Stimulated activated effector memory CD8-positive, alpha-beta T cell treated with anti-CD3 and anti-CD28 coated beads, Interleukin-12 subunit alpha, Interleukin-12 subunit beta, amount 100 ng/mL, for 72 hours (primary cell): Measurements from ENCODE around the gene GCGR.

Experiments used
- ATAC-seq: fragments of 150-1000 bp; cut with Tn5 transposase; 2 replicates; pipeline ENCODE4 v1.10.0; 2021
- DNase-seq, 2 donors: peaks; one replicate each; pipeline ENCODE4 v3.0.0; 2021 to 2022; ENCODE audit warnings: low spot score in 2 of 2
- H3K27ac Mint-ChIP-seq: one replicate; pipeline ENCODE4 v1.8.0; 2022; ENCODE audit warnings: mild to moderate bottlenecking, mixed read lengths
- H3K36me3 Mint-ChIP-seq: one replicate; pipeline ENCODE4 v1.8.0; 2022; ENCODE audit warnings: mild to moderate bottlenecking, mixed read lengths
- H3K4me1 Mint-ChIP-seq: one replicate; pipeline ENCODE4 v1.8.0; 2022; ENCODE audit warnings: mixed read lengths
- H3K4me3 Mint-ChIP-seq: one replicate; pipeline ENCODE4 v1.8.0; 2022; ENCODE audit warnings: mild to moderate bottlenecking, mixed read lengths
- H3K9me3 Mint-ChIP-seq: one replicate; pipeline ENCODE4 v1.8.0; 2022; ENCODE audit warnings: mixed read lengths

Gene GCGR

DNA sequence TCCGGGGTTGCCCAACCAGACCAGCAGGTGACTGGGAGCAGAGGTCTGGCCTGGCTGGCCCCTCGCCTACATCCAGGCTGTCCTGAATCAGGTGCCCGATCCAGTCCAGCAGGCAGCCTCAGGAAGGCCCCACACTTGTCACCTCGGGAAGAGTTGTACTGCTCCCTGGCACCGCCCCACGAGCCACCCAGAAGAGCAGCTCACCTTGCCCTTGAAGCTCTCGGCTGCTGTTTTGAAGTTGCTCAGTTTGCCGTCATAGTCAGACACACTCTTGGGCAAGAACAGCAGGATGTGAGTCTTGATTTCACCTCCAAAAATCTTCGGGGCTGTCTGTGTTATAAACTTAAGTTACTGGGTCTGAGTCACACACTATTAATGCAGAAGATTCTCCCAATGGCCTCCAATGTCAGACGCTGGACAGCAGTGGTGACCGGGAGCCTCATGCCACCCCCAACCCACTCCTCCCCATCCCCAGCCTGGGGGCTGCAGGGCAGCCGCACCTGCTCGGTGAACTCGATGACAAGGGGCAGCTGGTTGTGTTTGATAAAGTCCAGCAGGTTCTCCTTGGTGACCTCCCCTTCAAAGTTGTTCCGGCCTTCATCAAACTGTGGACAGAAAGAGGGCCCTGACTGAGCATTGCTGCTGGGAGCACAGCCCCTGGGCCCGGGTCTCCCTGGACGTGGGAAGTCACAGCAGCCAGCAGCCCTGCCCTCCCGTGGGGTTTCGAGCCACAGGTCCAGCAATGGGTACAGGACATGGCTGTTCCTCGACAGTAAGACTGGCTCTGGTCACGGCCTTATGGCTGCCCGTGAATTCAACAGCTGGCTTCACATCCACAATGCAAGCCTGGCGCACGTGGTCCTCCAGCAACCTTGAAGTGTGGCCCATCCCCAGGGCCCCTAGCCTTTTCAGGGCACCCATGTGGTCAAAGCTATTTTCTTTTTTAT, 43.1 kb downstream of the GCGR start:
- Mint-ChIP-seq H3K36me3 (peaks cover 100% of the 10 kb centered on the region), H3K27ac (peak overlapping the region; percentile 10), H3K9me3 (no peaks in the 10 kb centered on the region), H3K4me1 (no peaks in the 10 kb centered on the region), H3K4me3 (no peak overlapping the region)
- ATAC-seq (no peak), DNase-seq (no peak)

DNA sequence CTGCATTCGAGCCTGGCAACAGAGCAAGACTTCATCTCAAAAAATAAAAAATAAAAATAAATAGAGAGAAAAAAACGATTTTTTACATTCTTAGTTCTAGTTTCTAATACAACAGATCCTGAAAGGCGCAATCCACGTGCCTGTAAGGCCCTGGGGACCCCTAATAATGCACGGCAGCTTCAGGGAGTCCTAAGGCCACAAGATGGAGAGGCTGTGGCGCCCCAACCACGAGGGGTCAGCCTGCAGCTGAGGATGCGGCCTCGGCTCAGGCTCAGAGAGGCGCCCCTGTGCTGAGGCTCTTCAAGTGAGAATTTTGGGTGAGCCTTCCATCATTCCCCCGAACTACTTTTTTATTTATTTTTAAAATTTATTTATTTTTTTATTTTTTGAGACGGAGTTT, 45.5 kb downstream of the GCGR start:
- H3K4me3 Mint-ChIP-seq = no peak overlapping the region
- H3K4me1 Mint-ChIP-seq = peaks cover 6% of the 10 kb centered on the region

DNA sequence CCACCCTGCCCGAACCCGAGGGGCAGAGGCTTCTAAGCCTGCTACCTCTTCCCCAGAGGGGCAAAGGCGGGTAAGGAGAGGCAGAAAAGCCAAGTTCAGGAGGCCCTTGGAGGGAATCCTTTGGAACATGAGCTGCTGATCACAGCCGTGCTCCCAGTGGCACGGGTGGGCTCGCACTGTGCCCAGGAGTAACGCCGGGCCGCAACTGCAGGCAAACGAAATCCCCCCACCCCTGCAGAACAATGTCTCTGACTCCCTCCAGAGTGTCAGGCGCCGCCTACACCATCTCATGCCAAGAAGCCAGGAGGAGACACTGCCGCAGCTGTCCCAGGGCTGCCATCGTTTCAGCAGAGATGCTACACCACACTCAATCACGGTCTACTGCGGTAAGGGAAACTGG, 47.5 kb downstream of the GCGR start:
- DNase-seq = no peak
- ATAC-seq = no peak
- Mint-ChIP-seq H3K27ac (peak overlapping the region; percentile 48), H3K4me1 (peaks cover 17% of the 10 kb centered on the region), H3K9me3 (no peaks in the 10 kb centered on the region), H3K4me3 (no peak overlapping the region), H3K36me3 (peaks cover 100% of the 10 kb centered on the region)

More for the DNA sequence above, 45.5 kb downstream of the GCGR start:
- Mint-ChIP-seq H3K36me3 (peaks cover 100% of the 10 kb centered on the region), H3K27ac (no peak overlapping the region), H3K9me3 (no peaks in the 10 kb centered on the region)
- ATAC-seq (no peak), DNase-seq (no peak)

DNA sequence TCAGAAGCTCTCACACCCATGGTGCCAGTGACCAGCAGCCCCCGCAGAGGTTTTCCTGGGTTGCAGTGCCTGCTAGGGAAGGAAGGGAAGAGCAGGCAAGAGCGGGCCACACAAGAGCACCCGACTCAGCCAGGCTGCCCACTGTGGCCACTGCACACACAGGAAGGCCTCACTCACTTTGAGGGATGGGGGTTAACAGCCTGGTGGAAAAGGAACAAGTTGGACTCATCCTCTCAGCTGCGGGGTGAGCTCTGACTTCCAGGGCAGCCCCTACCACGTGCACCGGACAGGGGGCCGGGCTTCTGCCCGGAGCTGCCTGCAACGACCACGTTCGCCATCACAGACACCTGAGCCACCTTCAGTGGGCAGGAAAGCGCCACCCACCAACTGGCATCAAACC, 48.3 kb downstream of the GCGR start:
- Mint-ChIP-seq H3K27ac (peak overlapping the region; percentile 48), H3K4me1 (peaks cover 17% of the 10 kb centered on the region)

DNA sequence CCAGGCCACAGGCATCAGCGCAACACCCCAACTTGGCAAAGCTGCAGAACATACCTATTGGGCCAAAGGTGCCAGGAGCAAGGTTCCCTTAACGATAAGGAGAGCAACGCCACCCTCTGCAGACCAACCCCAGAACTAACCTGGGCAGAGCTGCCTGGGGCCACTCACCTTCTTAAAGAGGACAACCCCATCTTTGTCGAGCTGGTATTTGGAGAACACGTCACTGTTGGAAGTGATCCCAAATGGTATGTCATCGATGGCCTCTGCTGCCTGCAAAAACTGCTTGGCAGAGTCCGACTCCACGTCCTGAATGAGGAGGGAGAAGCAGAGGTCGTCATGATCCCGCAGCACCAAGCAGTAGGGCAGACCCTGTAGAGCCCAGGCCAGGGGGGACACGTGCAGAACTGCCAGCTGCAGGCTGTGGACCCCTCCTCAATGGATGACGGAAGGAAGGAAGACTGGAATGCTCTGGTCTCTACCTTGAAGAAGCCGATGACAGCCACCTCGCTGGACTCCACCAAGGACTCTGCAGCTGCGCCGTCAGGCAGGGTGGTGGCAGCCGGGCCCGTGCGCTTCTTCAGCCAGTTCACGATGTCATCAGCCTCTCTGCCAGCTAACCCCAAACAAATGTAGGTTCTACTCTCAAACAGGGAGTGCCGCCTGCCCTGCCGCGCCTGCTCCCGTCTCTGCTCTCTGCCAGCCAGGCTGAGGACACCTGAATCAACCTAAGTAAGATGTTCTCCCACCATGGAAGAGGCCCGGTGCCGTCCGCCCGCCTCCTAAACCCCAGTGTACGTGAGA, 51.2 kb downstream of the GCGR start:
- Mint-ChIP-seq H3K4me3 (no peak overlapping the region), H3K4me1 (peaks cover 37% of the 10 kb centered on the region), H3K27ac (no peak overlapping the region), H3K9me3 (no peaks in the 10 kb centered on the region), H3K36me3 (peaks cover 99% of the 10 kb centered on the region)
- ATAC-seq (no peak), DNase-seq (no peak)

More for the DNA sequence above, 48.3 kb downstream of the GCGR start:
- no peak overlapping the region for H3K4me3 Mint-ChIP-seq
- no peak for DNase-seq
- ATAC-seq = no peak
- no peaks in the 10 kb centered on the region for H3K9me3 Mint-ChIP-seq
- H3K36me3 Mint-ChIP-seq = peaks cover 100% of the 10 kb centered on the region

DNA sequence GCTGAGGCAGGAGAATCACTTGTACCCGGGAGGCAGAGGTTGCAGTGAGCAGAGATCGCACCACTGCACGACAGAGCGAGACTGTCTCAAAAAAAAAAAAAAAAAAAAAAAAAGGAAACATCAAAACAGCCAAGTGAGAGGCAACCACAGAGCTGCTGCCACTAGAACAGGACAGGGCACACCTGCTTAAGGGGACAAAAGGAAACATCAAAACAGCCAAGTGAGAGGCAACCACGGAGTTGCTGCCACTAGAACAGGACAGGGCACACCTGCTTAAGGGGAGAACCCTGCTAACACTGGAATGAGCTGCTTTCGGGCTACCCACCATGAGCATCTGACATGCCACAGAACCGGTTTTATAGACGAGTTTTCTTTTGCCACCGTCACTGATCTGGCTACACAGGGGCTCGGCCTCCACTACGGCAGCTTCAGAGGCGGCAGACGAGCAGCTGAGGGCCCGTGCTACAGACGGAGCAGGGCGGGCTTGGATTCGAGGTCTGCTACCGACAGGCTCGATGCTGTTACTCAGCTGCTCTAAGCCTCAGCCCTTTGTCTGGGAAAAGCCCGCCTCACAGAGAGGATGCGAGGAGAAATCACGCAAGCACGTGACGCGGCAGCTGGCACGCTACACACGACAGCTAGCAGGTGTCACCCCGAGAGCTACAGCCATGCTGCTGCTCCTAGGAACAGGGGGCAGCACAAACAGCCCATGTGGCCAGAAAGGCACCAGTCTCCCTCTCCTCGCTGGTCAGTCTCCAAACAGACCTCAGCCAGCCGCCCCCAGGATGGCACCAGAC, 54.4 kb downstream of the GCGR start:
- Mint-ChIP-seq H3K27ac (peak overlapping the region; percentile 98), H3K4me1 (peaks cover 56% of the 10 kb centered on the region), H3K36me3 (peaks cover 94% of the 10 kb centered on the region), H3K4me3 (peak overlapping the region; percentile 87), H3K9me3 (no peaks in the 10 kb centered on the region)
- ATAC-seq (no peak), DNase-seq (no peak)

DNA sequence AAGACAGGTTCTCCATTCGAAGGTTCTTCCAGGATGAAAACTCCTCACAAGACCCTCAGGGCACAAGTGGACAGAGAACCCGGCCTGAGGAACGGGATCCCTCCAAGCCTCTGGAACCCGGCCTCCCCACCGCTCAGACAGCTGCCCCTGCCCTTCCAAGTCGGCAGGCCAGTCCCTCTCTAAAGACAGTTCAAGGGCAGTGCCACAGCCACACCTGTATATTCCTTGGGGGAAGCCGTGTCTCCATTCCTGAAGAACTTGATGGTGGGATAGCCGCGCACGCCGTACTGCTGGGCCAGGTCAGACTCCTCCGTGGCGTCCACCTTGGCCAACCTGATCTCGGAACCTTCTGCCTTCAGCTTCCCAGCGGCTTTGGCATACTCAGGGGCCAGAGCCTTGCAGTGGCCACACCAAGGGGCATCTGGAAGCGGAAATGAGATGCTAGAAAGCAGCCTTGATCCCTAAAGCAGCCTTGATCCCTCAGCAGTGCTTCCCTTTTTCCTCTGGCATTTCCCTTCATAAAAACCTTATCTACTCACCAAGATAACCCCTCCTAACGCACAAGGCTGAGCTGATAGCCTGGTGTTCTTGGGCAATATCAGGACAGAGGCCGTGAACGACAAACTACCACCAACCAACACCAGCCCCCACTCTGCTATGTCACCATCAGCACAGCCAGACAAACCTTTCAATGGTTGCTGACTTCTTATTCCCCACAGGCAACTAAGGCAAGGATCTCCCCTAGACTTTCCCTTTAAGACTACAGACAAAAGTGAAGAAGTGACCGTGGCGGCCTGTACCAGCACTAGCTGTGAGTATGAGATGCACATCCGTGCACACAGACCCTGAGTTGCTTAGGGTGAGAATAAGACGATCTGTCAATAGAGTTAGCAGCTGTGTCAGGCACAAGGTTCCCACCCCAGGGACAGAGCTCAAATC, 55.3 kb downstream of the GCGR start:
- ATAC-seq (no peak), DNase-seq (no peak)
- Mint-ChIP-seq H3K9me3 (no peaks in the 10 kb centered on the region), H3K27ac (peak overlapping the region; percentile 98), H3K4me1 (peaks cover 58% of the 10 kb centered on the region), H3K4me3 (peak overlapping the region; percentile 87), H3K36me3 (peaks cover 94% of the 10 kb centered on the region)

DNA sequence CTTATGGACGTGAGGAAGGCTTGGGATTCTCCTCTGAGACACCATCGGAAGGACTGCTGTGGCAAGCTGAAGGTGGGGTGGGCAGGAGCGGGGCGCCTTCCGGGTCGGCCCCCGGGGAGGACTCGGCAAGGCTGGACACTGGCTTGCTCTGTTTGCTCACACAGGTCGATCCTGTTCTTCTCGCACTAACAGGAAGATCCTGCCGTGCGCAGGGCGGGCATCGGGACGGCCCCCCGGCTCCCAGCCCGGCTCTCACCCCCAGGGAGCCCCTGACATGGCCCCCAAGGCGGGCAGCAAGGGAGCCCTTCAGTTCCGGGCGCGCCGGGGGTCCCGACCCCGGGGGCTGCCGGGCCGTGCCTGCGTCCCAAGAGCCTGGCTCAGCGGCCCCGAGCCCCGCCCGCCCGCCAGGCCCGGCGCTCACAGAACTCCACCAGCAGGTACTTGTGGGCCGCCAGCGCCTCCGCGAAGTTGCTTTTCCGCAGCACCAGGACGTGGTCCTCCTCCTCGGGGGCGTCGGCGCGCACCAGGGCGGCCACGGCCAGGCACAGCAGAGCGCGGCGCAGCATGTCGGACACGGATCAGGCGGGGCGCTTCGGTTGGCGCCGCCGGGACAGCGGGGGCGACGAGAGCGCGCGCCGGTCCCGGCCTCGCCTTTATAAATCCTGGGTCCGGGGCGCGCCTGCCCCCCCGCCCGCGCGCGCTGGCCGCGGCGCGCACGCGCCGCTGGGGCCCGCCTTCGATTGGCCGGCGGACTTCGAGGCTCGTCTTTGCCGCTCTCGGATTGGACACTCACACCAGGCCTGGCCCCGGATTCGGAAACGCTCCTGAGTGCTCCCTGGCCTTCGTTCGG, 56.2 kb downstream of the GCGR start, which contains the start of gene P4HB:
Gene P4HB, minus strand, starts transcription at position 630 of the 850 bp plus-strand sequence. Its CDS starts 64 bp downstream, at position 566.
- peaks cover 94% of the 10 kb centered on the region for H3K36me3 Mint-ChIP-seq
- peaks cover 57% of the 10 kb centered on the region for H3K4me1 Mint-ChIP-seq
- DNase-seq = peak; percentile 88 to 98
- H3K27ac Mint-ChIP-seq = peak within 1 kb of the TSS; percentile 98
- H3K4me3 Mint-ChIP-seq = peak within 1 kb of the TSS; percentile 87
- H3K9me3 Mint-ChIP-seq = no peaks in the 10 kb centered on the region
- peak; percentile 49 for ATAC-seq

DNA sequence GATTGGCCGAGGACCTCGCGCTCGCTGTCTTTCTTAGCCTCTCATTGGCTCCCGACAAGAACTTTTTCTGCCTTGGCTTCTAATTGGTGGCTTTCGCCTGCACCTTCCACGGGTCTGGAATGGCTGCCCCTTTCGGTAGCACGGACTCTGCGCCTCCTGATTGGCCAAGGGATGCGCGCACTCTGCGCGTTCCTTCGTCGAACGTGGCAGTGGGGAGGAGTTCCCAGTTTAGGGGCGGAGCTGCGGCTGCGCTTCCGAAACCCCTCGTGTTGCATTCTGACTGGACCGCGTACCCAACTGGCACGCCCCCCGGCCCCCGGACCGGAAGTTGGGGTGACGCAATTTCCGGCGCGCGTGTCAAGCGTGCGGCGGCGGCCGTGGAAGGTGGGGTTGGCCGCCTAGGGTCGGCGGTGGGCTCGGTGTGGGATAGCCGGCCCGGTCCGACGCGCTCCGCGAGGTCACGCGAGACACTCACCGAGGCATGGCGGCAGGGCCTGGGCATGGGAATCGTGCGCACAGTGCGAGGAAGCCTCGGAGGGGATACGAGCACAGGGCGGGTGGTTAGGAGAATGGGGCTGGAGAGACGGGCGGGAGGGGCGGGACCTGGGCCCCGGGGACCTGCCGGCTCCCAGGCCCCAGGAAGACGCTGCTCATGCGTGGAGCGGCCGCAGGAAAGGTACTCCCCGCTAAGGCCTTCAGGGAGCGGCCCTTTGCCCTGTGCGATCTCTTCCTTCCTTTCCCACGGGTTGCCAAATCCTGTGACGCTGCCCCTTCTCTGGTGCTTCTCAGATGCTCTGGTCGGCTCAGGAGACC, 57.0 kb downstream of the GCGR start:
- Mint-ChIP-seq H3K27ac (peak overlapping the region; percentile 98), H3K4me3 (peak overlapping the region; percentile 87), H3K36me3 (peaks cover 94% of the 10 kb centered on the region), H3K4me1 (peaks cover 57% of the 10 kb centered on the region), H3K9me3 (no peaks in the 10 kb centered on the region)
- DNase-seq (peak; percentile 99 to 100), ATAC-seq (peak; percentile 89)

DNA sequence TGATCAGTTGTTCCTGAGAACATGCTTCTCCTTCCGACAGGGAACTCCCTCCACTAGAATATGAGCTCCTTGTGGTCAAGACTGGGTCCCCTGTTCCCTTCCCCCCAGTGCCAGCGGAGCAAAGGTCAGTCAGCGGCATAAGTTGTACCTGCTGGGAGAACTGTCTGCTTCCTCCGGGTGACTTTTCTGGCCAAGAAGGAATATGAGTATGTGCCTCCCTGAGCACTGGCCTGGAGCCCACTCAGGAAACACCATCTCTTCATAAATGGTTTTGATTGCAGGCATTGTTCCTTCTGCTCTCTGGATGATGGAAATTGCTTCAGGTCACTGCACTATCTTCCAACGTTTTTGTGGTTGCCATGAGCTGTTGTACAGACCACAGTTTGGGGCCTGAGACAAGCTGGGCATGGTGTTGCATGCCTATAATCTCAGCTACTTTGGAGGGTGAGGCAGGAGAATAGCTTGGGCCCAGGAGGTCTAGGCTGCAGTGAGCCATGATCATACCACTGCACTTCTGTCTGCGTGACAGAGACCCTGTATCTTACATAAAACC, 59.2 kb downstream of the GCGR start:
- Mint-ChIP-seq H3K4me1 (peaks cover 68% of the 10 kb centered on the region), H3K36me3 (peaks cover 94% of the 10 kb centered on the region), H3K4me3 (peak overlapping the region; percentile 87), H3K9me3 (no peaks in the 10 kb centered on the region), H3K27ac (peak overlapping the region; percentile 96)
- DNase-seq (no peak), ATAC-seq (no peak)
